ENCODE measurements around the gene VSTM2B.

The VSTM2B gene

DNA sequence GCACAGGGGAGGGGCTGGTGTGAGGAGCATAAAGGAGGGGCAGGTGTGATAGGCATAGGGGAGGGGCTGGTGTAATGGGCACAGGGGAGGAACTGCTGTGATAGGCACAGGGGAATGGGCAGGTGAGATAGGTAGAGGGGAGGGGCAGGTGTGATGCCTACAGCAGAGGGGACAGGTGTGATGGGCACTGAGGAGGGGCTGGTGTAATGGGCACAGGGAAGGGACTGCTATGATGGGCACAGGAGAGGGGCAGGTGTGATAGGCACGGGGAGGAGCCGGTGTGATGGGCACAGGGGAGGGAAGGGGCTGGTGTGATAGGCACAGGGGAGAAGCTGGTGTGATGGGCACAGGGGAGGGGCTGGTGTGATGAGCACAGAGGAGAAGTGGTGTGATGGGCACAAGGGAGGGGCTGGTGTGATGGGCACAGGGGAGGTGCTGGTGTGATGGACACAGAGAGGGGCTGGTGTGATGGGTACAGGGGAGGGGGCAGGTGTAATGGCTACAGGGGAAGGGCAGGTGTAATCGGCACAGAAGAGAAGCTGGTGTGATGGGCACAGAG is 40.8 kb downstream of the VSTM2B start:
- no peak overlapping the region for H3K4me3 ChIP-seq (ENCODE audit: severe bottlenecking)
- no peaks in the 10 kb centered on the region for H3K36me3 ChIP-seq (ENCODE audit: low read depth)
- no peaks in the 10 kb centered on the region for H3K4me1 ChIP-seq (ENCODE audit: insufficient read depth, poor library complexity, severe bottlenecking)
- no peaks in the 10 kb centered on the region for H3K9me3 ChIP-seq (ENCODE audit: severe bottlenecking)
- TF ChIP-seq, protein P1, sequence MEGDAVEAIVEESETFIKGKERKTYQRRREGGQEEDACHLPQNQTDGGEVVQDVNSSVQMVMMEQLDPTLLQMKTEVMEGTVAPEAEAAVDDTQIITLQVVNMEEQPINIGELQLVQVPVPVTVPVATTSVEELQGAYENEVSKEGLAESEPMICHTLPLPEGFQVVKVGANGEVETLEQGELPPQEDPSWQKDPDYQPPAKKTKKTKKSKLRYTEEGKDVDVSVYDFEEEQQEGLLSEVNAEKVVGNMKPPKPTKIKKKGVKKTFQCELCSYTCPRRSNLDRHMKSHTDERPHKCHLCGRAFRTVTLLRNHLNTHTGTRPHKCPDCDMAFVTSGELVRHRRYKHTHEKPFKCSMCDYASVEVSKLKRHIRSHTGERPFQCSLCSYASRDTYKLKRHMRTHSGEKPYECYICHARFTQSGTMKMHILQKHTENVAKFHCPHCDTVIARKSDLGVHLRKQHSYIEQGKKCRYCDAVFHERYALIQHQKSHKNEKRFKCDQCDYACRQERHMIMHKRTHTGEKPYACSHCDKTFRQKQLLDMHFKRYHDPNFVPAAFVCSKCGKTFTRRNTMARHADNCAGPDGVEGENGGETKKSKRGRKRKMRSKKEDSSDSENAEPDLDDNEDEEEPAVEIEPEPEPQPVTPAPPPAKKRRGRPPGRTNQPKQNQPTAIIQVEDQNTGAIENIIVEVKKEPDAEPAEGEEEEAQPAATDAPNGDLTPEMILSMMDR (IDR thresholded peaks at IDR 0.05; ENCODE audit: poor library complexity, severe bottlenecking): no peak
- DNase-seq (ENCODE audit: low spot score): no peak
- ATAC-seq (ENCODE audit: low read depth): no peak
- peaks cover 8% of the 10 kb centered on the region for H3K27me3 ChIP-seq (ENCODE audit: insufficient read depth, poor library complexity, severe bottlenecking)
- no peak overlapping the region for H3K27ac ChIP-seq (ENCODE audit: poor library complexity, severe bottlenecking)

DNA sequence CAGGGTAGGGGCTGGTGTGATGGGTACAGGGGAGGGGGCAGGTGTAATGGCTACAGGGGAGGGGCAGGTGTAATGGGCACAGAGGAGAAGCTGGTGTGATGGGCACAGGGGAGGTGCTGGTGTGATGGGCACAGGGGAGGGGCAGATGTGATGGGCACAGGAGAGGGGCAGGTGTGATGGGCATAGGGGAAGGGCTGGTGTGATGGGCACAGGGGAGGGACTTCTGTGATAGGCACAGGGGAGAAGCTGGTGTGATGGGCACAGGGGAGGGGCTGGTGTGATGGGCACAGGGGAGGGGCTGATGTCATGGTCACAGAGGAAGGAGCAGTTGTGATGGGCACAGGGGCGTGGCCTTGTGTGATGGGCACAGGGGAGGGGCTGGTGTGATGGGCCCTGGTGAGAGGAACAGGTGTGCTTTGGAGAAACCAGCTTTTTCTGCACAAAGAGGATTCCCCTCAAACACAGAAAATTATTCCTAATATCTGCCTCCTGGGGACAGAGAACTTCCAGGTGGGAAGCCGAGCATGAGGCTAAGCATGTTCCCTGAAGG is 41.6 kb downstream of the VSTM2B start:
- ATAC-seq (ENCODE audit: low read depth): no peak

DNA sequence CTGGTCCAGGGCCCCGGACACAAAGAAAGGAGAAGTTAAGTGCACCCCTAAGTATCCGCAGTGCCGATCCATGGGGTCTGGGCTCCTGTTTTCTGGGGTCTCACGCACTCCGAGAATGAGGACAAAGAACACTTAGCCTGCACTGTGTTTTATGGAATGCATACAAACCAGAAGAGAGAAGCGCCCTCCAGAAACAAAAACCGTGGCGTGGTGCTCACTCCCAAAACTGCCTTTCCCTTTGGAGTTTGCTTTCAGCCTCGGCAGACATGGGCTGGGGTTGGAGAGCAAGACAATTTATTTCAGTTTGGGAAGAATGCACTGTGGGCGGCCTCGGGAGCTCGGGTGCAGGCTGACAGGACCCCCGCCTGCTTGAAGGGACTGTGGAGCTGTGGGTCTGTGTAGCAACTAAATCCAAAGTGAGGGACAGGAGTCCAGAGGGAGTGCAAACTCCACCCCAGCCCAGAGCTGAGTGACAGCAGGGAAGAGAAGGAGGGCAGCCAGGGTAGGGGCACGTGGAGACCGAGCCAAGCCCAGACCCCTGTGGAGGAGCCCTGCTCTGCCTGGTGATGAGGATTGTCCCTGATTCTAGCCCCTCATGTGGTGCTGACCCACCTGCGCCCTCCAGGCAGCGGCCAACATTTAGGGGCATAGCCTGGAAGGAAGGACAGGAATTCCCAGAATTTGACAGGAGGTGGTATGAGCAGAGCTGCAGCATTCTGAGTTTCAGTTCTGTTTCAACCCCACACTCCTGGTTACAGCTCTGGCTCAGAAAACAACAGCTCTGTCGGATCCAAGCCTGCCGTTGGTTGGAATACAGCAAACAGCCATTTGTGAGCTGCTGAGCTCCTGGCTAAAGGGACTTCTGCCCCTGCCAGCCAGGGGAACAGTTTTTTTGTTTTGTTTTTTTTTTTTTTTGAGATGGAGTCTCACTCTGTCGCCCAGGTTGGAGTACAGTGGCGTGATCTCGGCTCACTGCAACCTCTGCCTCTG is 42.5 kb downstream of the VSTM2B start:
- TF ChIP-seq, protein P1 (IDR thresholded peaks at IDR 0.05; ENCODE audit: poor library complexity, severe bottlenecking): no peak
- Histone ChIP-seq H3K27ac (ENCODE audit: poor library complexity, severe bottlenecking) (no peak overlapping the region), H3K9me3 (ENCODE audit: severe bottlenecking) (no peaks in the 10 kb centered on the region), H3K4me3 (ENCODE audit: severe bottlenecking) (no peak overlapping the region), H3K36me3 (ENCODE audit: low read depth) (no peaks in the 10 kb centered on the region), H3K4me1 (ENCODE audit: insufficient read depth, poor library complexity, severe bottlenecking) (no peaks in the 10 kb centered on the region), H3K27me3 (ENCODE audit: insufficient read depth, poor library complexity, severe bottlenecking) (peaks cover 8% of the 10 kb centered on the region)
- ATAC-seq (ENCODE audit: low read depth): no peak
- no peak for DNase-seq (ENCODE audit: low spot score)

More for the DNA sequence above, 41.6 kb downstream of the VSTM2B start:
- no peaks in the 10 kb centered on the region for H3K4me1 ChIP-seq (ENCODE audit: insufficient read depth, poor library complexity, severe bottlenecking)
- no peaks in the 10 kb centered on the region for H3K36me3 ChIP-seq (ENCODE audit: low read depth)
- H3K4me3 ChIP-seq (ENCODE audit: severe bottlenecking): no peak overlapping the region
- H3K27me3 ChIP-seq (ENCODE audit: insufficient read depth, poor library complexity, severe bottlenecking): peaks cover 8% of the 10 kb centered on the region
- H3K27ac ChIP-seq (ENCODE audit: poor library complexity, severe bottlenecking): no peak overlapping the region
- no peaks in the 10 kb centered on the region for H3K9me3 ChIP-seq (ENCODE audit: severe bottlenecking)
- TF ChIP-seq, protein P1 (IDR thresholded peaks at IDR 0.05; ENCODE audit: poor library complexity, severe bottlenecking): no peak
- DNase-seq (ENCODE audit: low spot score): no peak

DNA sequence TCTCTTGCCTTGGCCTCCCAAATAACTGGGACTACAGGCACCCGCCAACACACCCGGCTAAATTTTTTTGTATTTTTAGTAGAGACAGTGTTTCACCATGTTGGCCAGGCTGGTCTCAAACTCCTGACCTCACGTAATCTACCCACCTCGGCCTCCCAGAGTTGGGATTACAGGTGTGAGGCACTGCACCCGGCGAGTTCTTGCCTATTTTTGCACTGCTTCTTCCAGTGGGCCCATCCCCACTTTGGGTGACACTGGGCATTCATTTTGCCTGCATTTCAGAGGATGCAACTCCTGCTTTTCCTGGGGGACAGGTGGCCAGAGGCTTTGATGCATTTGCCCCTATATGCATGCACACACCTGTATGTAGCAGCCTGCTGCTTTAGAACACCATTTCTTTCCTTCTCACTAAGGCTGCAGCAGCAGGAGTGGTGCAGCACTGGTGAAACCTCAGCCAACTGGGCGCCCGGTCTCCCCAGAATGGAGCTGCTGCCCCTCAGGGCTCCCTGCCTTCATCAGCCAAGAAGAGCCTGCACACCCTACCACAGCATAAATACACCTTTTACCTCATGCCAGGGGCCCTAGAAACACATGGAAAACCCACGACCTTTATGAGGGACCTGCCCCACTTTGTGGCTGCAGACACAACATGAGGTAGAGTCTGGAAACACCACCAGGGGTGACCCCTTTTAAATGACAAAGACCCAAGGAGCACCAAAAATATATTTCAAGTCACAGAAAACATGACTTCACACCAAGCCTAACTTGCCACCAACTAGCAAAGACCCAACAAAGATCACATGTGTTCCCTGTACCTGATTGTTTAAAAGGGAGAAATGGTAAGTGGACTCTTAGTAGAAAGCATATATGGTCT is 43.5 kb downstream of the VSTM2B start:
- Histone ChIP-seq H3K4me3 (ENCODE audit: severe bottlenecking) (no peak overlapping the region), H3K9me3 (ENCODE audit: severe bottlenecking) (no peaks in the 10 kb centered on the region), H3K4me1 (ENCODE audit: insufficient read depth, poor library complexity, severe bottlenecking) (no peaks in the 10 kb centered on the region), H3K36me3 (ENCODE audit: low read depth) (no peaks in the 10 kb centered on the region), H3K27me3 (ENCODE audit: insufficient read depth, poor library complexity, severe bottlenecking) (peaks cover 15% of the 10 kb centered on the region), H3K27ac (ENCODE audit: poor library complexity, severe bottlenecking) (no peak overlapping the region)
- DNase-seq (ENCODE audit: low spot score): no peak
- no peak for ATAC-seq (ENCODE audit: low read depth)
- TF ChIP-seq, protein P1 (IDR thresholded peaks at IDR 0.05; ENCODE audit: poor library complexity, severe bottlenecking): no peak

Measured in RWPE2 (cell line).